Suprapubic skin (tissue), 4 donors: ENCODE measurements around the gene ABRACL. TPM values are rescaled to one million over a fixed set of nuclear protein-coding genes. Genes with fewer than 3 reads are reported as not detected.
"Not testable (repeated sequence)": the region's sequence is repeated elsewhere in the genome, so short reads cannot be mapped to it uniquely, and the experiment has no call there.

Experiments used
- DNase-seq, 2 donors: peaks; one replicate each; pipeline ENCODE4 v3.0.0-alpha.2; 2019; ENCODE audit warnings: low spot score in 2 of 2
- H3K27ac ChIP-seq: fragments of 200-600 bp; sonication (generic); one replicate; pipeline ENCODE4 v1.5.1; 2019
- H3K27me3 ChIP-seq: fragments of 200-600 bp; sonication (generic); one replicate; pipeline ENCODE4 v1.5.1; 2019
- H3K36me3 ChIP-seq: fragments of 200-600 bp; sonication (generic); one replicate; pipeline ENCODE4 v1.5.1; 2019
- H3K4me1 ChIP-seq: fragments of 200-600 bp; sonication (generic); one replicate; pipeline ENCODE4 v1.5.1; 2019
- H3K4me3 ChIP-seq: fragments of 200-600 bp; sonication (generic); one replicate; pipeline ENCODE4 v1.5.1; 2019; ENCODE audit warnings: mild to moderate bottlenecking
- H3K9me3 ChIP-seq: fragments of 200-600 bp; sonication (generic); one replicate; pipeline ENCODE4 v1.5.1; 2019
- CTCF ChIP-seq, 2 donors: fragments of 200-600 bp in 1 of 2; fragments of 450-650 bp in 1 of 2; sonication (generic) in 1 of 2; IDR thresholded peaks; one replicate each; pipeline ENCODE4 v1.5.1; 2016 to 2019; ENCODE audit warnings: antibody characterized with exemption in 2 of 2, mild to moderate bottlenecking in 1 of 2, moderate library complexity in 1 of 2
- EP300 ChIP-seq: sonication (generic); formaldehyde crosslinking; IDR thresholded peaks from one replicate; pipeline ENCODE4 v1.6.1; 2017; ENCODE audit warnings: antibody characterized with exemption
- POLR2A ChIP-seq, 2 donors: fragments of 450-650 bp; IDR thresholded peaks; one replicate each; pipeline ENCODE4 v1.6.1; 2017; ENCODE audit warnings: antibody characterized with exemption in 2 of 2, mild to moderate bottlenecking in 2 of 2, moderate library complexity in 2 of 2
- POLR2AphosphoS5 ChIP-seq, 3 donors: sonication (generic); formaldehyde crosslinking; IDR thresholded peaks; one replicate each; pipeline ENCODE4 v1.6.1; 2017; ENCODE audit warnings: antibody characterized with exemption in 3 of 3
- WGBS: methylation state at CpG from one replicate; pipeline ENCODE4 v1.1.5; 2018; 5-methylcytosine and 5-hydroxymethylcytosine counted together
- total RNA-seq, 4 donors: library from RNA; depleted of rRNA; stranded (reverse); fragments of >200 nt; gene quantifications; one replicate each; pipeline ENCODE4 v1.1.0, GENCODE V29; 2016

Gene ABRACL
- total RNA-seq, 4 donors from 2014 or later, result 12.0 to 25.0 (median 16.0) TPM

GRCh38 chr6:139030228-139030963 is 1.9 kb downstream of the ABRACL start:
- 54% methylated on average over 9 of the region's 9 CpGs for WGBS
- Histone ChIP-seq H3K4me3 (peak overlapping the region; percentile 94), H3K27ac (no peak overlapping the region)

GRCh38 chr6:139037490-139037889 is 8.9 kb downstream of the ABRACL start:
- H3K4me3 ChIP-seq, result no peak overlapping the region
- no peaks in the 10 kb centered on the region for H3K9me3 ChIP-seq
- WGBS, result 70% methylated on average over 5 of the region's 5 CpGs
- H3K4me1 ChIP-seq, result no peaks in the 10 kb centered on the region
- H3K27me3 ChIP-seq, result no peaks in the 10 kb centered on the region
- TF ChIP-seq CTCF (IDR thresholded peaks at IDR 0.05) (no peak), POLR2A (IDR thresholded peaks at IDR 0.05) (no peak), POLR2AphosphoS5 (IDR thresholded peaks at IDR 0.05) (no peak), EP300 (no peak)
- DNase-seq, result no peak
- no peak overlapping the region for H3K27ac ChIP-seq
- peaks cover 28% of the 10 kb centered on the region for H3K36me3 ChIP-seq

More at GRCh38 chr6:139030228-139030963, 1.9 kb downstream of the ABRACL start:
- DNase-seq, result no peak
- Histone ChIP-seq H3K27me3 (no peaks in the 10 kb centered on the region), H3K9me3 (no peaks in the 10 kb centered on the region), H3K36me3 (peaks cover 5% of the 10 kb centered on the region), H3K4me1 (peaks cover 24% of the 10 kb centered on the region)
- TF ChIP-seq POLR2A (IDR thresholded peaks at IDR 0.05) (no peak), EP300 (no peak), POLR2AphosphoS5 (IDR thresholded peaks at IDR 0.05) (no peak), CTCF (IDR thresholded peaks at IDR 0.05) (no peak)

DNA sequence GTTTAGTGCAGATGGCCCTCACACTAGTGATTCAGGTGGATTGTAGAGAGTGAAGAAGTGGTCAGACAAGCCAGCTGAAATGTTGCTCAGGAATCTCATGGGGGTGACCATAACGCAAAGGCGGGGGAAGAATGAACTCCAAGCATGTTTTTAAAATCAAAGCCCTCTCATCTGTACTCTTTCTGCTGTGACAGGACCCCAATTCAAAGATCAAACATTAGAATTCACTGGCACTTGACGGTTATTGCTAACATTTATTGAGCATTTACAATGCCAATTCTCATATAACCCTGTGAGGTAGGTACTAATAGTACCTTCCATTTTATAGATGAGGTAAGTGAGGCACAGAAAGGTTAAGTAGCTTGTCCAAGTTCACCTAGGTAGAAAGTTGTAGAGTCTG is 15.7 kb downstream of the ABRACL start:
- H3K4me1 ChIP-seq, result no peaks in the 10 kb centered on the region
- peaks cover 16% of the 10 kb centered on the region for H3K36me3 ChIP-seq
- 96% methylated on average over 3 of the region's 3 CpGs for WGBS
- no peaks in the 10 kb centered on the region for H3K9me3 ChIP-seq
- no peak overlapping the region for H3K27ac ChIP-seq
- H3K4me3 ChIP-seq, result no peak overlapping the region
- no peaks in the 10 kb centered on the region for H3K27me3 ChIP-seq
- no peak for DNase-seq
- TF ChIP-seq CTCF (IDR thresholded peaks at IDR 0.05), result no peak
- no peak for TF ChIP-seq EP300
- no peak for TF ChIP-seq POLR2AphosphoS5 (IDR thresholded peaks at IDR 0.05)
- TF ChIP-seq POLR2A (IDR thresholded peaks at IDR 0.05), result no peak

DNA sequence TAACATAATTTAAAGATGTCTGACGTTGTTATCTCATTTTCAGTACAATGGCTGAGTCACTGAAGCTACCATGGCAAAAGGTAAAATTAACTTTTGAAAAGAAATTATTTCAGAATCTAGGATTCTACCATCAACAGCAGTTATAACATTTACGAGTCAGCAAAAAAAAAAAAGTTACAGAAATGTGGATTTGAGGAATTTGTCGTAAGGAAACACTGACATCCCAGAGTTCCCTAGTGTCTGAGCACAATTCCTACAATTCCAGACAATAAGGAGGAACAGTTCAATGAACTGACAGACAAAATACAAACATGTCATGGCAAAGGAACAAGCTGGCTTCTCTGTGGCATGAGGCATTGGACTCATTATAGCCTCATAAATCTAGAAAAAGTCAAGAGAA is 19.1 kb downstream of the ABRACL start:
- TF ChIP-seq POLR2A (IDR thresholded peaks at IDR 0.05), result no peak
- TF ChIP-seq EP300, result no peak
- TF ChIP-seq CTCF (IDR thresholded peaks at IDR 0.05), result no peak
- TF ChIP-seq POLR2AphosphoS5 (IDR thresholded peaks at IDR 0.05), result no peak
- WGBS, result 71% methylated on average over 3 of the region's 3 CpGs
- H3K9me3 ChIP-seq, result no peaks in the 10 kb centered on the region
- no peaks in the 10 kb centered on the region for H3K36me3 ChIP-seq
- H3K27me3 ChIP-seq, result no peaks in the 10 kb centered on the region
- no peak for DNase-seq
- no peak overlapping the region for H3K4me3 ChIP-seq
- no peak overlapping the region for H3K27ac ChIP-seq
- H3K4me1 ChIP-seq, result no peaks in the 10 kb centered on the region

GRCh38 chr6:139048912-139049311 is 20.4 kb downstream of the ABRACL start:
- H3K27me3 ChIP-seq, DNase-seq, H3K27ac ChIP-seq, H3K36me3 ChIP-seq, H3K9me3 ChIP-seq, H3K4me1 ChIP-seq, H3K4me3 ChIP-seq: not testable (repeated sequence)
- 68% methylated on average over 4 of the region's 4 CpGs for WGBS

GRCh38 chr6:139050131-139050769 is 21.7 kb downstream of the ABRACL start:
- H3K36me3 ChIP-seq, H3K27ac ChIP-seq, H3K4me1 ChIP-seq, H3K9me3 ChIP-seq, H3K27me3 ChIP-seq, H3K4me3 ChIP-seq, DNase-seq: not testable (repeated sequence)
- 88% methylated on average over 5 of the region's 5 CpGs for WGBS
